Panc1 (cell line): ENCODE measurements around the gene GSTM3. TPM values are rescaled to one million over a fixed set of nuclear protein-coding genes. Genes with fewer than 3 reads are reported as not detected.

Experiments used
- ATAC-seq: fragments of 200-7000 bp; cut with Tn5 transposase; 2 replicates; pipeline ENCODE4 v1.9.1; 2020; ENCODE audit warnings: mild to moderate bottlenecking, moderate library complexity
- BruUV-seq: library from RNA; stranded (reverse); fragments of 400-500 nt; replicated peaks from 2 replicates; lab custom pipeline; 2021; lab: Mats Ljungman, UMichigan
- CTCF ChIA-PET: fragments of 300-600 bp; sonication (Branson Sonifier 250); formaldehyde crosslinking; loops from one replicate; lab custom pipeline; 2022; ENCODE audit warnings: antibody characterized with exemption; lab: Charles Lee
- POLR2A ChIA-PET: fragments of 300-600 bp; sonication (Branson Sonifier 250); formaldehyde crosslinking; loops from one replicate; lab custom pipeline; 2022; ENCODE audit warnings: antibody characterized with exemption; lab: Charles Lee
- DNase-seq: peaks from one replicate; pipeline ENCODE4 v3.0.0-alpha.2; 2010; ENCODE audit warnings: low read depth, low spot score
- H3K27ac ChIP-seq: 2 replicates; pipeline ENCODE4 v1.5.1; 2011; ENCODE audit warnings: mild to moderate bottlenecking, low read length, inconsistent platforms
- H3K27me3 ChIP-seq: fragments of 200-500 bp; sonication (Bioruptor generic); 2 replicates; pipeline ENCODE4 v1.6.0; 2014; ENCODE audit warnings: low read length, inconsistent platforms; ENCODE audit not compliant: control insufficient read depth, insufficient read depth
- H3K36me3 ChIP-seq: fragments of 200-500 bp; sonication (Bioruptor generic); 2 replicates; pipeline ENCODE4 v1.5.1; 2014; ENCODE audit warnings: inconsistent platforms, mild to moderate bottlenecking, low read length, moderate library complexity; ENCODE audit not compliant: control insufficient read depth, insufficient read depth
- H3K4me1 ChIP-seq: 2 replicates; pipeline ENCODE4 v1.5.1; 2011; ENCODE audit warnings: inconsistent platforms, mild to moderate bottlenecking, low read length, moderate library complexity; ENCODE audit not compliant: control insufficient read depth, insufficient read depth
- H3K4me3 ChIP-seq, 2 experiments: 2 replicates each; pipeline ENCODE4 v1.5.1; 2011 to 2012; ENCODE audit warnings: low read depth in 2 of 2, low read length in 2 of 2, mild to moderate bottlenecking in 2 of 2, inconsistent platforms in 1 of 2, moderate library complexity in 1 of 2
- H3K9me3 ChIP-seq: fragments of 200-500 bp; sonication (Bioruptor generic); 2 replicates; pipeline ENCODE4 v1.5.1; 2014; ENCODE audit warnings: low read depth, mild to moderate bottlenecking, inconsistent platforms, low read length, moderate library complexity; ENCODE audit not compliant: control insufficient read depth, insufficient read depth
- CTCF ChIP-seq: fragments of 450-650 bp; IDR thresholded peaks from 2 replicates; pipeline ENCODE4 v1.5.1; 2017; ENCODE audit warnings: mild to moderate bottlenecking
- POLR2AphosphoS5 ChIP-seq: IDR thresholded peaks from 2 replicates; pipeline ENCODE4 v1.6.1; 2012; ENCODE audit warnings: mild to moderate bottlenecking, low read depth, low read length, moderate library complexity
- REST ChIP-seq, 2 experiments: IDR thresholded peaks; 2 replicates each; pipeline ENCODE4 v1.6.1; 2011 to 2012; ENCODE audit warnings: low read depth in 2 of 2, control low read depth in 1 of 2, low read length in 1 of 2, mild to moderate bottlenecking in 1 of 2, moderate library complexity in 1 of 2; ENCODE audit not compliant: insufficient read depth in 1 of 2
- SIN3A ChIP-seq: IDR thresholded peaks from 2 replicates; pipeline ENCODE4 v1.6.1; 2012; ENCODE audit warnings: low read depth, mild to moderate bottlenecking, low read length, moderate library complexity, borderline replicate concordance; ENCODE audit not compliant: insufficient read depth
- TCF7L2 ChIP-seq: IDR thresholded peaks from 2 replicates; pipeline ENCODE4 v1.6.1; 2011; ENCODE audit warnings: mild to moderate bottlenecking, low read depth, low read length, inconsistent platforms
- in situ Hi-C: cut with HindIII; loops from 2 replicates; pipeline ENCODE4 v1.10.0; 2016; ENCODE audit warnings: low sequenced_read_pairs, low pct_unique_long_range_greater_than_20kb
- intact Hi-C: fragments of 100-400 bp; cut with micrococcal nuclease; formaldehyde crosslinking; loops from one replicate; pipeline ENCODE4 v1.10.0; 2022; ENCODE audit not compliant: unreplicated experiment
- total RNA-seq: library from RNA; stranded (reverse); gene quantifications from one replicate; pipeline ENCODE4 v1.2.1, GENCODE V29; 2021; ENCODE audit not compliant: unreplicated experiment

The GSTM3 gene
- total RNA-seq, 1 experiment from 2014 or later: 93.1 TPM

GRCh38 chr1:109717729-109718128 lies 23.1 kb downstream of the GSTM3 start:
- Histone ChIP-seq H3K36me3 (no peaks in the 10 kb centered on the region), H3K4me3 (no peak overlapping the region), H3K27me3 (no peaks in the 10 kb centered on the region), H3K4me1 (no peaks in the 10 kb centered on the region), H3K9me3 (no peaks in the 10 kb centered on the region), H3K27ac (no peak overlapping the region)
- no peak for DNase-seq
- ChIA-PET CTCF (interaction anchor here (1.4 kb wide), 1 partner anchor 57 kb away, joined by 6 read pairs; no protein-coding TSS in a partner anchor), POLR2A (no interaction called here)
- ATAC-seq: no peak
- BruUV-seq: no TSS peak
- TF ChIP-seq POLR2AphosphoS5 (no peak), SIN3A (no peak), TCF7L2 (no peak), REST (IDR thresholded peaks at IDR 0.05; ENCODE audit: insufficient read depth in 1 of 2, low read depth in 2 of 2, low read length in 1 of 2) (no peak), CTCF (no peak)
- intact Hi-C loops (no loop called here), in situ Hi-C loops (no loop called here)

- H3K27ac ChIP-seq: no peak overlapping the region
These were observed 24.2 kb downstream of the GSTM3 start for GRCh38 chr1:109716570-109717090.

More at GRCh38 chr1:109716570-109717090, 24.2 kb downstream of the GSTM3 start:
- in situ Hi-C loops (no loop called here), intact Hi-C loops (no loop called here)
- ATAC-seq (no peak), DNase-seq (no peak)
- no peak for TF ChIP-seq REST (IDR thresholded peaks at IDR 0.05; ENCODE audit: insufficient read depth in 1 of 2, low read depth in 2 of 2, low read length in 1 of 2)
- TF ChIP-seq TCF7L2: no peak
- TF ChIP-seq SIN3A: no peak
- TF ChIP-seq POLR2AphosphoS5: no peak
- TF ChIP-seq CTCF: no peak
- Histone ChIP-seq H3K4me3 (no peak overlapping the region), H3K9me3 (no peaks in the 10 kb centered on the region), H3K36me3 (no peaks in the 10 kb centered on the region), H3K4me1 (no peaks in the 10 kb centered on the region), H3K27me3 (no peaks in the 10 kb centered on the region)
- POLR2A ChIA-PET: no interaction called here
- BruUV-seq: no TSS peak
- CTCF ChIA-PET: no interaction called here
